GM19372 (cell line): Measurements from ENCODE around the gene GCFC2.
"Not testable (repeated sequence)": the region's sequence is repeated elsewhere in the genome, so short reads cannot be mapped to it uniquely, and the experiment has no call there.

Experiments
- ATAC-seq: cut with Tn5 transposase; IDR thresholded peaks from one replicate; pipeline ENCODE4 v1.9.1; 2021; ENCODE audit warnings: mild to moderate bottlenecking, low read depth, moderate library complexity; ENCODE audit not compliant: unreplicated experiment

The GCFC2 gene

DNA sequence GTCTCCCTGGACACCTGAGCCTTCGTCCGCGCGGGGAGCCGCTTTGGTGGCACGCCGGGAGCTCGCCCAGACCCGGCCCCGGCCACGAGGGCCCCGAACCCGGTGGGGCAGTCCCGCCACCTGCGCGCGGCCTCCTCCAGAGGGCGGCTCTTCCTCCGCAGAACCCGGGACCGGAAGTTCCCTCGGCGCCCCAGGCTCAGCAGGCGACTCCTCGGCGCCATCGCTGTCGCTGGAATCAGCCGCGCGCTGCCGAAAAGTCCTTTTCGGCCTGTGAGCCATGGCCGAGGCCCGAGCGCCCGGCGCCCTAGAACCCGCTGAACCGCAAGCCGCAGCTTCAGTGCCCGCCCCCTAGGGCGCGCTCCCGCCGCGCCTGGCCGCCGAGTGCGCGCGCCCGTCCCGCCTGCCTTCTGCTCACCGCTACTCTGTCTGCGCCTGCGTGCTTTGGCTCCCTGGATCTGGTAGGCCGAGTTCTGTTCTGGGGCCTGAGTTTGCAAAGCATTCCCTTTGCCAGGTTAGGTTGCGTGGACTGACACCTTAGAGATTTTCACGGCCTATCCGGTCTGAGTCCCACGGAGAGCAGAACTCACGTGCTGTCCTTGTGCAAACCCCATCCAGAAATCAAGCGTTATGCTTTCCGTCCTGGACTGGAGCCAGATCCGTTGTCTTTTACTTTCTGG is at the start of gene GCFC2:
GCFC2 (minus strand) TSS at position 339 of the 677 bp plus-strand sequence; CDS start at position 279, 60 bp downstream.
- ATAC-seq = peak; percentile 91

DNA sequence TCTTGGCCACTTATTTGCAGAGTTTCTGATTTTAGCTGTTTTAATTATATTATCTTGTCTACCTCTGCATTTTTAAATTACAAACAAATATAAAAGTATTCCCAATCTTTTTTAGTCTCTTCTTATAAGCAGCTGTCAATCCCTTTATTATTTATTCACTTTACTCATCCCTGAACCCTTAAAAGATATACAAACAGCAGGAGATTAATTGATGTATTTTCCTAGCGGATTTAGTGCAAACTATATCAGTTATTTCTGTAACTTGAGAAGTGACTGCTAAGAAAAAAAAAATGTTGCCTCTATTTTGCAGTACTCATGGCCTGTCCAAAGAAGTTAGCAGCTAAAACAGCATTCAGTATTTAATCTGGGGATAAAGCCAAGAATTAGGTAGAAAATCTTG is 42.1 kb upstream of the GCFC2 start:
- ATAC-seq = no peak

DNA sequence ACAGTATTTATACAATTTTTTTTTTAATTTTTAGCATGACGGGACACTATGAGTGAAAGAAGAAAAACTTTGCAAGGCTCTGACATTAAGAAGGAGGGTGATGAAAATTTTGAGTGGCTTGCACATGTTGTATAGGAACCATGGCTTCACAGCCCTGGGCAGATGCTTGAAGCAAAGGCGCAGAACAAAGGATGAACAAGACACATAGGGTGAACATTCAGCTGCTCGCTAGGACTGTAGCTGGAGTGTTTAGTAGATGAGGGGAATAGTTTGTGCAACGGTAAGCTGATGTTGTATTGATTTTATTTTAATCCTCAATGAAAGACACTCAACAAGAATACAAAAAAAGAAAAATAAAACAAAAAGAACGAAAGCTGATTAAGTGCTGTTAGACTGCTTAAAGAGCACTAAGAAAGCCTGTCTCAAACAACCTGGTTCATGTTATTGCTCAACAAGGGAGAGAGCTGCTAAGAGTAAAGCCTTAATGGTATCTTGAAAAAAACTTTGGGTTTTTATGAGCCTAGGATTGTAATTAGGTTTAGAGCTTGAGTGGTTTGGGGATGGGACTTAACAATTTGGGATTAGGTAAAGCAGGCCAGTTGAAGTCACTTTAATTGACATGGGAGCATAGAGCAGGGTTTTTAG is 41.2 kb upstream of the GCFC2 start:
- ATAC-seq = no peak

DNA sequence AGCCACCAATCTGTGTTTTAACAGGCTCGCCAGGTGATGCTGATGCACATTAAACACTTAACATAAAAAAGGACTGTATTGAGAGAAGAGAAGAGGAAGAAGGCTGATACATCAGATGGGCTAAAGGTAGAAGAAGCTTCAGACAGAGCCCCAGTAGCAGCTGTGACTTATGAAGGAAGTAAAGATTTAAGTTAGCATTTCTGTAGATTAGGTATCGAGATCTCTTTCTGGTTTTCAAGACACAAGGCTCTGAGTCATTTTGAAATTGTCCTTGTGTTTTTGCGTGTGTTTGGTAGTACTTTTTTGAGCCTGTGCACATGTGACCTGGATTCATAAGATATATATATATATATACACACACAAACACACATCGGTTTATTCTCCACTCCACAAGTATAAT is 40.6 kb upstream of the GCFC2 start:
- no peak for ATAC-seq

DNA sequence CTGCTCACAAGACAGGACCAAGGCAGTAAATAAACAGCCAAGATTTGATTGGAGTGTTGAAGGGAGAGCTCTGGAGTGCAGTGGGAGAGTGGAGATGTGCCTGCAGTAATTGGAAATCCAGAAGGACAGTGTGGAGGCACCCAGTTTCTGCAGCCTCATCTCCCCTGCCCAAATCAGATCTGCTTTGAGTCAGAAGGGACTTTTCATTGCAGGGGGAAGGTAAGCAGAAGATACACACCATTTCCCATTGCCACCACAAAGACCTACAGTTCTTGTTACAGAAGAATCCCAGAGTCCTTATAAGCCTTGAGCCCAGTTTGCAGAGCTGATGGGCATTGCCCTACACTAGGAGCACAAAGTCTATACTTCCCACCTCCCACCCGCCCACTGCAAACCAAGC is 27.2 kb upstream of the GCFC2 start:
- ATAC-seq = no peak

DNA sequence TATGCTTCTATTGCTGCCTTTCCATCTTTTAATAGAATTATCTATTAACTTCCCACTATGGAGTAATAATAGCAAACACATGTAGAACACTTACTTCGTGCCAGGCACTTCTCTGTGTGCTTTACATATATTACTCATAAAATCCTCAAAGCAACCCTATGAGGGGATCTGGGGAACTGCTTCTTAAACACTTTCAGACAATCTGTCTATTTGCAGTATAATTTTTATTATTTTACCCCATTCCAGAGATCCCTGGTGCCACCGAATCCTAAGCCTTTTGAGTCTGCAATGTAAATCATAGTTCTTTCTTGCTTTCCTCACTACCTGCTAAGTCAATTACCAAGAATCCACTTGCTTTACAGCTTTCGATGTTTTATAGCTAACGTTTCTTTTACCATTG is 25.6 kb upstream of the GCFC2 start:
- no peak for ATAC-seq

DNA sequence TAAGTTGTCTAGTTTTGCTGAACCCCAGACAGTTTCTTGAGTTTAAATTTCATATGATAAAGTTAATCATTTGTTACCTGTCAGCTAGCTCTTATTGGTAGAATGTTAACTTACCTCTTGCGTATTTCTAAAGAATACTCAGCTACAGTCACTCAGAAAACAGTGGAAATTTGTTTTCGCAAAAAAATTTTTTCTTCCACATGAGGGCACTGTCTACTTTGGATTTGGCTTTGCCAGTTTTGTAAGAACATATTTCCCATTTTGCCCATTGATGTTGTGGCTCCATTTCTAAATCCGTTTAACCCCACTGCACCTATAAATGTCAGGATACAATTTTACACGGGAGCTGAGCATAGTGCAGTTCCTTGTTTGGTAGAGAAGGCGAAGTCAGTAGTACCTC is 19.1 kb upstream of the GCFC2 start:
- ATAC-seq = no peak

DNA sequence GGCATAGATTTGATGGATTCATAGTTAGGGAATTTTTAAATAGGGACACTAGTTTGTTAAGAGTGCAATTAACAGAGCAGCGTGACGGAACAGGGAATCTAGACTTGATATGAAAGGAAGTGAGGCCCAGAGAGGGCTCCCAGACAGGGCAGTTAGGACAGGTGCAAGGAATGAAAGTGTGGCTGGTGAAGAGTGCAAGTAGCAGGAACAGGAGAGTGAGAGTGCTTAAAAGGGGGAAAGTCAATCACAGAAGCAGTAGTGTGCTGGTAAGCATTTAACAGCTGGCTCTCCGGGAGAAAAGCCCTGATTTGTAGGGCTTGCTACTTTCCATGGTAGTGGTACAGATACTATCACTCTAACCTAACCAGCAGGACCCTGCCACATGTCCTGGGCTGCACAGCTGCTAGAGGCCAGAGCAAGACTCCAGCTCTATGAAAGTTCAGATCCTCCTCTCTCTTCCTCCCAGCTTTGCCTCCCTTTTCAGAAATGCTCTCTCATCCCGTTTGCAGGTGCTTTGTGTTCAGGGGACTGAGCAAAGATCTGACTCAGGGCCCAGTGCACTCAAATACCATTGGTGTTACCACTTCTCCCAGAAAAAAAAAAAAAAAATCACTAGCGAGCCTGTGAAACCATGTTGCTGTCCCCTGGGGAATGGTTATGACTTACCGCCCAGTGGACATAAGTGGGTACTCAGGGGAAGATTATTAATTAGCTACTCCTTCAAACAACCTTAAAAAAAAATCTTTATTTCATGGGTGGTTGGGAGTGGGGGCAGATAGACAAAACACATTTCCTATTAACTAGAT is 18.1 kb upstream of the GCFC2 start:
- no peak for ATAC-seq

DNA sequence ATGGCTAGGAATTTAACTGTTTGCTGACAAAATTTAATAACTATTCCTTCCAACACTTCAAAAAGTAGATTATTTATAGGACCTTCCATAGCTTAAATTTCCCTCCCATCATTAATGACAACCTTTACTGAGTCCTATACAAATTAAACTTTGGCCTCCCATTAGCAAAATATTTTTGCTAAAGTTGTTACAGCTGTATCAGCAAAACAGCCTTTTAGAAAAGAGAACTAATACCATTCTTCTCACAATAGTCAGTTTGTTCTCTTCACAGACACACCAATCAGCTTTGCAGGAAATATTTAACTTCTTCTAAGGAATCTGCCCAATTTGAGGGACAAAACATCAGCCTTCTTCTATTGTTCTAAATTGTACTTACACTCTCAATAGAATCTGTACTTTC is 12.0 kb upstream of the GCFC2 start:
- no peak for ATAC-seq

DNA sequence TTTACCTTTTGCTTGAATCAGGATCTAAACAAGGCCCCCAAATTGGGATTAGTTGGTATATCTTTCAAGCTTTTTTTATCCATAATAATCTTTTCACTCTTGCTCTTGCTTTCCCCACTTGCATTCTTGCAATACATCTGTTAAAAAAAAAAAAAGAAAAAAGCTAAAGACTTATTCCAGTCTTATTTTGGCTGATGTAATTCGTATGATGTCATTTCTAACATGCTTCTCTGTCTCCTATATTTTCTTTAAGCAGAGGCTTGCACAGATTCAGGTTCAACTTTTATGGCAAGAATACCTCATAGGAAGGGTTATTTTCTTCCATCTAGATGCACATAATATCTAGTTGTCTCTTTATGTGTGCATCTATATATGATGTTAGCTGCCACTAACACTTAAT is 9.8 kb upstream of the GCFC2 start:
- ATAC-seq = no peak

DNA sequence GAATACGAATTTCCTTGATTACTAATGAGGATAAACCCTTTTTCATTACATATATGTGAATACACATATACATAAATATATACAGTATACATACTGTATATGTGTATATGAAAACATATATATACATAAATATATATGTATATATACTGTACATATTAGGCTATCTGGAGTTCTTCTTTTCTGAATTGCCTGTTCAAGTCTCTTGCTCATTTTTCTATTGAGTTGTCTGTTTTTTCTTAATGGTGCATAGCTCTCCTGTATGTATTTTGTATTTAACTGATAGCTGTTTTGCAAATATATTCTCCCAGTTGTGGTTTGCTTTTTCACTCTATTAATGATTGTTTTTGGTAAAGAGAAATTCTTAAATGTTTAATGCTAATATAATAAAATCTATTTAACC is 8.9 kb upstream of the GCFC2 start:
- no peak for ATAC-seq

DNA sequence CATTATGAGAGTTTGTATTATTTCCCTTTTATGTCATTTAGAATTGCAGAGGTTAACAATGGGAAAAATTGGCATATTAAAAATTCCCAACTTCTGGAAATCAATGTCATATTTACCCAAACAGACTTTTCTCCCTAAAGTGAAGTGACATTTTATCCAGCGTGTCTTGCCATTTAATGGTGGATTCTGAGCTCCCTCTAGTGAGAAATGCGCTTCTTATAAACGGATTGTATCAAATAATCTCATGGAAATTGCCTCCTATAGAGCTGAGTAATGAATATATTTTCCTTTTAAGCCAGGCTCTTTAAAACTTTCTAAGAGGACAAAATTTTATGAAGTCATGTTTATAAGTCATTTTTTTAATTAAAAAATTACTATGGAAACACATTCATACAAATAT is 5.7 kb upstream of the GCFC2 start:
- ATAC-seq = no peak

DNA sequence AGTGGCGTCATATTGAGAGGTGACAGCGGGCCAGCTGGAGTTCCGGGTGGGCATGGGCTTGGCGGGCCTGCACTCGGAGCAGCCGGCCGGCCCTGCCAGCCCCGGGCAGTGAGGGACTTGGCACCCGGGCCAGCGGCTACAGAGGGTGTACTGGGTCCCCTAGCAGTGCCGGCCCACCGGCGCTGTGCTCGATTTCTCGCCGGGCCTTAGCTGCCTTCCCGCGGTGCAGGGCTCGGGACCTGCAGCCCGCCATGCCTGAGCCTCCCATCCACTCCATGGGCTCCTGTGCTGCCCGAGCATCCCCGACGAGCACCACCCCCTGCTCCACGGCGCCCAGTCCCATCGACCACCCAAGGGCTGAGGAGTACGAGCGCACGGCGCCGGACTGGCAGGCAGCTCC is 875 bp upstream of the GCFC2 start:
- ATAC-seq = not testable (repeated sequence)

DNA sequence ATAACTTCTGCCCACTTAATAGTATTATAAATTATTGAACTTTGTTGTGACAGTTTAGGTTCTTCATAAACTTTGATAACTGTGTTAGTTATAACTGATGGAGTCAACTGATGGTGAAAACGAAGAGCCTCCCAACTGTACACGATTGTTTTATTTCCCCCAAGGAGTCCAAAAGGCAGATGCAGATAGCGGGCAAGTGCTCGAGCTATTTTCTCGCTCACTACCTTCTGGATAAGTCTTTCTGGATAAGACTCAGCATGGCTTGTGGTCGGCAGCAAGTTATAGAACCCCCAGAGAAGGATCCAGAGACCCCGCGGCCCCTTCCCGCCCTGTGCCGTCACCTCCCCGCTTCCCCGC is 517 bp downstream of the GCFC2 start:
- peak; percentile 24 for ATAC-seq

DNA sequence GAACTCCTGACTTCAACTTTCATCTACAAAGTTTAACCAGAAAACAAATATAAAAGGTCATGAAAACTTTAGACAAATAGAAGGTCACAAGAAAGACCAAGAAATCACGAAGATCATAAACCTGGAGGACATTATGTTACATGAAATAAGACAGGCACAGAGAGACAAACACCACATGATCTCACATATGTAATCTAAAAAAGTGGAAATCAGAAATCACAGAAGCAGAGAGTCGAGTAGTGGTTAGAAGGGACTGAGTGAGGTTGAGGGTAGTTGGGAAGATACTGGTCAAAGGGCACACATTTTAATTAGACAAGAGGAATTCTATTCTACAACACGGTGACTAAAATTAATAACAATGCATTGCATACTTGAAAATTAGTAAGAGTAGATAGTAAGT is 1.4 kb downstream of the GCFC2 start:
- no peak for ATAC-seq

DNA sequence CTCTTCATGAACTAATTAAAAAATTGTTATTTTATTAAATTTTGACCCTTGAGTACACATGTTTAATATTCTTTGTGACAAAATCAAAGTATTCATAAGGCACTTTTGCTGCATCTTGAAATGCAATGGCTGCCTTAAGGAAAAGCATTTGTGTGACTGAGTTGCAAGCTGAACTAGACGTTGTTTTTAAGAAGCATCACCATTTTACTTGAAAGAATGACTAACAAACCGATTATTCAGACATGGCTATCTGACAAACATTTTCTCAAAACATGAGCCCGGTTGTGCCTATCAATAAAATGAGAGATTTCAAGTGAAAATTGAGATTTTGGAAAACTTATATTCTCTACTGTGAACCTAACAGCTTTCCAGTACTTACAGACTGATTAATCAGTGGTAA is 2.8 kb downstream of the GCFC2 start:
- ATAC-seq = no peak

DNA sequence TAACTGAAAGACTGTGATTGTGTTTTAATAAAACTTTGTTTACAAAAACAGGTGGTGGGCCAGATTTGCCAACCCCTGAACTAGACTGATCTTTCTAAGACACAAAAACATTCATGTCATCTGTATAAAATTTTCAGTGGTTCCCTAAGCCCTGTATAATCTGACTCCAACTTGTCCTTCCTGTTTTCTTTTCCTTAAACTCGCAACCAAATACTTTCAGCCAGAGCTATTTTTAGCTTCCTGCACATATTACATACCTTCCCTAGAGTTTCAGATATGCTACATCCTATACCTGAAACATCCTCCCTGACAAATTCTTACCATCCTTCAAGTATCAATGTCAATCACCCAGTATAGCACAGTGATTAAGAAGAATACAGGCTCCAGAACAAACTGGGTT is 4.8 kb downstream of the GCFC2 start:
- ATAC-seq = no peak

DNA sequence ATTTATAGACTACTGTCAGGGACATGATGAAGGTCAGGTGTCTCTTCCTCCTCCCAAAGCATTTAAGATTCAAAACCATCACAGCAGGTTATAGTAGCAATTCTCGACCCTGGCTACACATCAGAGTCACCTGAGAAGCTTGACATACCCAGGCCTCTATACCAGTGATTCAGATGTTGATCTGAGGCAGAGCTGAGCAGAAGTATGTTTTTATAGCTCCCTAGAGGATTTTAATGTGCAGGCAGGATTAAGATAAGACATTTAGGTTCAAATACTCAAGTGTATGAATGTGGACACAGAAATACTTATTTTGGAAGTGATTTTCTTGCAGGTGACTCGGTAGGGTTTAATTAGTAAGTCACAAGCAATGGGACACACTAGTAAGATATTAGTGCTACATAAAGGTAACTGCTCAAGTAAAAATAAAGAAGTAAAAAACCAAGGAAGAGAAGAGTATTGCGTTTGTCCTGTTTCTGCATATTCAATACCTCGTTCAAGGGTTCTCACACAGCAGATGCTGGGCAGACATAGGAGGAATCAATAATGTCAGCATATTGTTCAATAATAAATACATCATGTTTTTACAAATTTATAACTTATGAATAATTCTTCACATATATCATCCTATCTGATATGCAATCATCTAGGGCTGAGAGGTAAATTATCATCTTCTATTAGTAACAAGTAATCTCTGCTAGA is 7.0 kb downstream of the GCFC2 start:
- no peak for ATAC-seq

DNA sequence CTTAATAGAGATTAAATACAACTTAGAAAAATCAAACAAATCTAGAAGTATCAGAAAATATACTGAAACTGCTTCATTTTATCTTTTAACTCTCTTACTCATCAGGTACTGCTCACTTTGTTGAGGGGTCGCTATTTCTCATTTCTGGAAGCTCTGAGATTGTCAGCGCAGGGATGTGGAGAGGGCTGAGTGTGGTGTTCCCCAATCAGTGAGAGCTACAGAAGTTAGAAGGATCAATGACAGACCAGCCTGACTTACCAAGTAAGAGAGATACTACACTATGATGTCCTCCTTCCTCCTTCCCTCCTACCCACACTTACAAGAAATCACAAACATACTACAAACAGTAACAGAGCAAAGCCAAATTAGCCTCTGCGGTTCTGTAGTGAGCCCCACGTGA is 8.1 kb downstream of the GCFC2 start:
- ATAC-seq = no peak

DNA sequence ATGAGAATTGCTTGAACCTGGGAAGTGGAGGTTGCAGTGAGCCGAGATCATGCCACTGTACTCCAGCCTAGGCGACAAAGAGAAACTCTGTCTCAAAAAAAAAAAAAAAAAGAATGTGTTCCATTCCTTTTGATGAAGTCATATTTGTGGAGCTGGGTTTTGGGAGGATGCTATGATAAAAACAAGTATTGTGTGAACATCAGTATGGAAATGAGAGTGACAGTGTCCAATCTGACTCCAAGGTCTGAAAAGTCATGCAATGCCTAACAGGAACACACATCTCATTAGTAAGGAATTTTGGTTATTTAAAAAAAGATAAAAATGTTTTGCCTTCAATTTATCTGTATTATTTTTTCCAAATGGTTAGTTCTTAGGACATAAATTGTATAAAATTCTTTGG is 11.8 kb downstream of the GCFC2 start:
- no peak for ATAC-seq

DNA sequence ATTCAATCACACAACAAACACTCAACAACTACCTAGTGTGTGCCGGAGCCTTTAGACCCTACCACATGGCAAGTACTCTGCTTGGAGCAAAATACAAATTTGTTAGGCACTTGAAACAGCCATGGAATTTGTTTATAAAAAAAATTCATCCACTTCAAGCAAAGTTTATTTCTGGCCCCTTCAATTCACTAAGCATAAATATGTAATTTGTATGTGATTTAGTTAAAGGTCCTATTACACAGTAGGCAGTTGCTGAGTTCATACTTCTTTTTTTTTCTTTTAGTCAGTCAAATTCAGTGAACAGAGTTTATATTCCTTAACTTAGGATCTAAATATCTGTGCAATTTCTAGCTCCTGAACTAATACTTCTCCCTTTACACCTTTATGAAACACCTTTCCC is 22.5 kb downstream of the GCFC2 start:
- ATAC-seq = no peak
